GM21526 (cell line): ENCODE measurements around the gene SNX21.
"Not testable (repeated sequence)": the region's sequence is repeated elsewhere in the genome, so short reads cannot be mapped to it uniquely, and the experiment has no call there.

Experiments
- ATAC-seq: cut with Tn5 transposase; IDR thresholded peaks from one replicate; pipeline ENCODE4 v1.9.1; 2021; ENCODE audit warnings: moderate library complexity; ENCODE audit not compliant: unreplicated experiment, low FRiP score

Gene SNX21, protein sequence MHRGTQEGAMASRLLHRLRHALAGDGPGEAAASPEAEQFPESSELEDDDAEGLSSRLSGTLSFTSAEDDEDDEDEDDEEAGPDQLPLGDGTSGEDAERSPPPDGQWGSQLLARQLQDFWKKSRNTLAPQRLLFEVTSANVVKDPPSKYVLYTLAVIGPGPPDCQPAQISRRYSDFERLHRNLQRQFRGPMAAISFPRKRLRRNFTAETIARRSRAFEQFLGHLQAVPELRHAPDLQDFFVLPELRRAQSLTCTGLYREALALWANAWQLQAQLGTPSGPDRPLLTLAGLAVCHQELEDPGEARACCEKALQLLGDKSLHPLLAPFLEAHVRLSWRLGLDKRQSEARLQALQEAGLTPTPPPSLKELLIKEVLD

DNA sequence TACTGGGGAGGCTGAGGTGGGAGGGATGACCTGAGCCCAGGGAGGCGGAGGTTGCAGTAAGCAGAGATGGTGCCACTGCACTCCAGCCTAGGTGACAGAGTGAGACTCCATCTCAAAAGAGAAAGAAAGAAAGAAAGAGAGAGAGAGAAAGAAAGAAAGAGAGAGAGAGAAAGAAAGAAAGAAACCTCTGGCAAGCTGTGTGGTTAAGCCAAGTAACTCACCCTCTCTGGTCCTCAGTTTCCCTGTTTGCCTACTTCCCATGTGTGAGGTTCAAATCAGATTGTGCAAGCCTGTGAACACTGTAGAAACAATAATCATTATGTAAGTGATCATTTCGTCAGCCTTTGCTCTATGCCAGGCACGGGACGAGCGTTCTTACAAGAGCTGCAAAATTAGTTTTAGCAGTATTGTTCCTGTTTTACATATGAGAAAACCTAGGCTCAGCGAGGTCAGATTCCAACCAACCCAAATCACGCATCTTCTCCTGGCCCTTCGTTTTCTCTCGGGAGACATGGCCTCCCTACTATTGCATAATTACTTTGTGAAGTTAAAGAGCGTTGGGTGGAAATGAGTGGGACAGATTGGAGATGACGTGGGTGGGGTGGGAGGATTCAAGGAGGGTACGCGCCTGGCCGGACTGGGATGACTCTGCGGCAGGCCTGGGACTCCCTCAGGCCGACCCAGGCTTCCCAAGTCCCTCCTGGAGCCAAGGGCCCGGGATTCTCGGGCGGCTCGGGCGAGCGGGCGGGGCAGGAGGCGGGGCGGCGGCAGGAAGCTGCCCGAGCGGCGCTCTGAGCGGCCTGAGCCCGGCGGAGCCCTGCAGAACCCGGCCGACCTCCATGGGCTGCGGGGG lies at the start of gene SNX21:
Gene SNX21 (plus strand): TSS at position 770 of the 853 bp plus-strand sequence. CDS start 121 bp downstream, outside the sequence.
- no peak for ATAC-seq

DNA sequence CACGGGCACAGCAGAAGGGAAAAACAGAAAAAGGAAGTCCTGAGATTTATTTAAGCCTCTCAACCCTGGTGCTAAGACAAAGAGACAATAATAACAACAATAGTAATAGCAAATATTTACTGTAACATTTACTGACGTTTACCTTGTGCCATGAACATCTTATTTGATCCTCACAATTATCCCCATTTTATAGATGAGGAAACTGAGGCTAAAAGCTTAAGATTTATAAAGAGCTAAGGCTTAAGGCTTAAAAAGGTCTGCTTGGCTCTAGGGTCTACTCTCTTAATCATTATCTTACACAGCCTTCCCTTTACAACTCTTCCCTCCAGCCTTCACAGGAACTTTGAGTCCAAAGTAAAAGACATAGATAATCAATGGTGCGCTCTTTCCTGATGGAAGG lies 45.2 kb upstream of the SNX21 start:
- ATAC-seq, result no peak

DNA sequence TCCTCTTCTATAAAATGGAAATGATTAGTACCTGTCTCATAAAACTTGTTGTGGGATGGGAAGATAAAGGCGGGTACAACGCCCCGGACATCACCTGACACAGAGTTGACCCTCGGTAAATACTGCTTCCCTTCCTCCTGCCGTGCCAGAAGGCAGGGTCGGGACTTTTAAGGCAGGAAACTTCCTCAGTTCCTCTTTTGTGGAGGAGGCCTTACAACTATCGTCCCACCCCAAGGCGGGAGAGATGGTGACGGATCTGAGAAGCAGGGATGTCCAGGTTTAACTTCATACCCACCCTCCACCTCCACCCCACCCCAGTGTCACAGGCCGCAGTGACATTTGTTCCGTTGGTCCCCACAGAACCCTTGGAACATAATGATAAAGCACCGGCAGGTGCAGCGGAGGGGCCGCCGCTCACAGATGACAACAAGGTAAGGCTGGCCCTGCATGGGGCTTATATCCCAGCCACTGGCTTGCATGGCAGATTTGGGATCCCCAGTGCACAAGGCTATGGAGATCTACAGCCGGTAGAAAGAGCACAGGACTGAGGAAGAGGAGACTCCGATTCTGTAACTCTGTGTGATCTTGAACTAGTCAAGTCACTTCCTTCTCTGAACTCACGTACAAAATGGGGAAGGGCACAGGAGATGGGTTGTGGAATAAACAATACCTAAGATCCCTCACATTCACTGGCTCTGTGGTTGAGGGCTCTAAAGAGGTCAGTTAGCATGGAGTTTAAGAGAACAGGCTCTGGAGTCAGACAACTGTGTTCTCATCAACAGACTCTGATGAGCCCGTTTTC lies 41.1 kb upstream of the SNX21 start:
- ATAC-seq, result peak; percentile 9

DNA sequence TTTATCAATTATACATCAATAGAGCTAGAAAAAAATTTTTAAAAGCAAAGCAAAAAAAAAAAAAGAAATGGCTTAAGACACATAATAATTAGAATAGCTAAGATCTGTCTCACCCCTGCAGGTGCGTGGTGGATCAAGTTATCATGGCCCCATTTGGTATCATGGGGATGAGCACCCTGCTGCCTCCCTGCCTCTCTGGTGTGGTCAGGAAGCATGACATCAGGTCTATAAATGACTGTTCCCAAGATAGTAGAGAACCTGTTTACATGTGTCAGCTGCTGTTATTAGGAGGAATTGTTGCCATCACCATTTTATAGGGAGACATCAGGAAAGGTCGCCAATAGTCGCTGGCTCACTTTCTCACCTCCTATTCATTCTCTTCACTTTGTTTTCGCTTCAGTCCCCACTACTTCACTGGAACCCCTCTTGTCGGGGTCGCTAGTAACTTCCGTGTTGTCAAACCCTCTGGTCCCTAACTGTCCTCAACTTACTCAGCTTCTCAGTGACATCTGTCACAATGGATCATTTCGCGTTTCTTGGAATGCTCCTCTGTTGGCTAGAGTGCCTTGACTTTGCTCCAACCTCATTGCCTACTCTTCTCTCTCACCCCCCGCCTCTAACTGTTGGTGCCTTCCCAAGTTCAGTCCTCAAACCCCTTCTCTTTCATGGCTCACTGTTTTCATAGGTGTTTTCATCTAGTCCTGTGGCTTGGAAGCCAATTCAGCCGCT lies 37.1 kb upstream of the SNX21 start:
- no peak for ATAC-seq

GRCh38 chr20:45797510-45797909 lies 36.1 kb upstream of the SNX21 start:
- not testable (repeated sequence) for ATAC-seq

GRCh38 chr20:45797955-45798354 lies 35.6 kb upstream of the SNX21 start:
- not testable (repeated sequence) for ATAC-seq

- no peak for ATAC-seq
These were observed 34.5 kb upstream of the SNX21 start for GRCh38 chr20:45798935-45799642.

DNA sequence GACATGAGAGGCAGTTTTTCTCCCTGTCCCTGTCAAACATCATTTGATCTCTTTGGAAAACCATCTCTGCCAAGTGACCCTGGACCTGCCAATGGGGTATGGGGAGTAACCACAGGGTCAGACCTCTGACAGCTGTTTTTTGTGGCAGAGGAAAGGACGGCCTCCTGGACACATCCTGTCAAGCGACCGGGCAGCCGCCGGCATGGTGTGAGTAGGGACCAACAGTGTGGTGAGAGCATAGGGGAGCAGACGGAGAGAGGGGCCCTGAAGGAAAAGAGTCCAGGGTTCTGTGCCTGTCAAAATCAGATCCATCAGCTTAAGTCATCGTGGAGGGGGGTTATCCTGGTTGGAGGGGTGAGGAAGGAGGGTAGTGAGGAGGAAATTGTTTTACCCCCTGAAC lies 31.7 kb upstream of the SNX21 start:
- no peak for ATAC-seq

GRCh38 chr20:45810191-45810970 lies 23.2 kb upstream of the SNX21 start:
- no peak for ATAC-seq

GRCh38 chr20:45812157-45813005 lies 21.2 kb upstream of the SNX21 start, which contains the start of gene UBE2C:
UBE2C (plus strand) TSS chr20:45812644; CDS start chr20:45812696, 52 bp downstream.
- ATAC-seq, result peak; percentile 95

- no peak for ATAC-seq
These were observed 20.6 kb upstream of the SNX21 start for GRCh38 chr20:45813006-45813340.

- no peak for ATAC-seq
These were observed 20.1 kb upstream of the SNX21 start for GRCh38 chr20:45813489-45813888.

- no peak for ATAC-seq
These were observed 19.3 kb upstream of the SNX21 start for GRCh38 chr20:45814314-45814713.

GRCh38 chr20:45816951-45817350 lies 16.6 kb upstream of the SNX21 start:
- no peak for ATAC-seq

DNA sequence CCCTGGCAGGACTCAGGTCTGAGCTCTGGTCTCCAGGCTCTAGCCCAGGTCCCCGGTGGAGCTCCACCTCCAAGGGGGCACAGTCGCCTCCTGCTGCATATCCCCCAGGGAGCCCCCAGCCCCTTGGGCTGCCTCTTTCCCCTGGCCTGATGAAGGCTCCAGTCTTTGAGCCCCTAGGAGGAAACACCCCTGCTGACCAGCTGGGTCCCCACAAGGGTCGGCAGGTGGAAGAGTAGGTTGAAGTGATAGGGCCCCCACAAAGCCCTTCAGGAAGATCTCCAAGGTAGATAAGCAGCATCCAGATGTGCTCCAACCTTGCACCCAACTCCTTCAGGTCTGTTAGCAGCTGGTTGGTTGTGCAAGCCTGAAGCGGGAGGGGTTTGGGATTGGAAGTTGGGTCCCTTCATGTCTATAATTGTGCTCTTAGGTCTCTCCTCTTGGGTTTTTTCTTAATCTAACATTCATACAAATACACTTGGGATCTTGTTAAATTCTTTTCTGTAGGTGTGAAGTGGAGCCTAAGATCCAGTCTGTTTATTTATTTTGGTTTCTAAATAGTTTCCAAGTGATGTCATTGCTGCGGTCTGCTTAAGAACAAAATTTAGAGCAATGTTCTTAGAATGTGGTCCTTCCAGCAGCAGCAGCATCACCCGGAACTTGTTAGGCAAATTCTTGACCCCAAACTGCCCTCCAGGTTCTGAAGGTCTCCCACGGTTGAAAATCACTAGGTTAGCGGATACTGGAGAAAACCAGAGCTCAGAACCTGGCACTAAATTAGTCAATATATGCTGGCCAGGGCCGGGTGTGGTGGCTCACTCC lies 16.0 kb upstream of the SNX21 start:
- no peak for ATAC-seq

DNA sequence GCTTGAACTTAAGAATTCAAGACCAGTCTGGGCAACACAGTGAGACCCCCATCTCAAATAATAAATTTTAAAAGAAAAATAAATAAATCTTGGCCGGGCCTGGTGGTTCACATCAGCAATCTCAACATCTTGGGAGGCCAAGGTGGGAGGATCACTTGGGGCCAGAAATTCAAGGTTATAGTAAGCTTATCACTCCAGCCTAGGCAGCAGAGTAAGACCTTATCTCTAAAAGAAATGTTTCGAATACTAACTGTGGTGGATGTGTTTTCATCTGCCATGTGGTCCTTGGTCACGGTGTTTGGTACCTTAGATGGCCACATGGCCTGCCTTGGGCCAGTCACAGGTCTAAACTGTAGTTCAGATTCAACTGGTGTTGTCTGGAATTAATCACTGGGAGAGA lies 15.4 kb upstream of the SNX21 start:
- no peak for ATAC-seq

- no peak for ATAC-seq
These were observed 14.1 kb upstream of the SNX21 start for GRCh38 chr20:45819466-45819865.
